Erythroblast (primary cell): ENCODE data around the gene DNER.

ENCODE experiments used
- GATA1 ChIP-seq: IDR thresholded peaks from 2 replicates; pipeline ENCODE4 v1.6.1; 2011; ENCODE audit warnings: low read depth, mild to moderate bottlenecking, control low read depth, low read length, moderate library complexity
- POLR2A ChIP-seq: IDR thresholded peaks from 2 replicates; pipeline ENCODE4 v1.6.1; 2011; ENCODE audit warnings: mild to moderate bottlenecking, low read length

- TF ChIP-seq POLR2A (no peak), GATA1 (no peak)
Measured at GRCh38 chr2:229611360-229611759, 103.0 kb downstream of the DNER start.
